NCI-H460 (cell line): Measurements from ENCODE around the gene ARMC8. TPM values are rescaled to one million over a fixed set of nuclear protein-coding genes. Genes with fewer than 3 reads are reported as not detected.

Experiments used
- DNase-seq: peaks from one replicate; pipeline ENCODE4 v3.0.0-alpha.2; 2016; ENCODE audit warnings: low read depth; ENCODE audit errors: extremely low read depth
- total RNA-seq: library from RNA; depleted of rRNA; stranded (reverse); fragments of >200 nt; shearing (Covaris generic); gene quantifications from 2 replicates; pipeline ENCODE4 v1.2.3, GENCODE V29; 2014; rRNA removed

Gene ARMC8
- total RNA-seq, 1 experiment from 2014 or later, result 18.4 TPM

DNA sequence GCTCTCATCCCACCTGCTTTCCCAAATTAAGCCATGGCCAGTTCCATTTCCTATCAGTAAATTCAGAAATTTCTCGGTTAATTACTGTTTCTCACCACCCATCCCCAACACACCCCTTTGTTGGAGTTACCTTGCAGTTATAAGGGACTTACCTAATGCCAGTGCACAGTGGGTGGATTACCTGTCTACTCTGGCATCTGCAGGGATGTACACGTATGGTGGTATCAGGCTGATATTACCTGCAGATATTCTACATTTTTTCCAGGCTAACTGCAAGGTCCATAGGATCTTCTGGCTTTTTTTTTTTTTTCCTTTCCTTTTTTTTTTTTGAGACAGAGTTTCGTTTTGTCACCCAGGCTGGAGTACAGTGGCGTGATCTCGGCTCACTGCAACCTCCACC, 153.4 kb downstream of the ARMC8 start:
- no peak for DNase-seq

- DNase-seq, result no peak
Measured at GRCh38 chr3:138344754-138345153, 157.7 kb downstream of the ARMC8 start.

Other genes with a start within 250 kb of the ARMC8 start
- gene CLDN18, start 177.1 kb upstream of the ARMC8 start, total RNA-seq, result not detected in 2 replicates
- gene DZIP1L, start 71.7 kb upstream of the ARMC8 start, total RNA-seq, result 2.5 and 4.7 TPM in 2 replicates
- gene A4GNT, start 54.9 kb upstream of the ARMC8 start, total RNA-seq, result not detected in 2 replicates
- gene DBR1, start 12.4 kb upstream of the ARMC8 start, total RNA-seq, result 14.0 and 14.8 TPM in 2 replicates
- gene NME9, start 142.6 kb downstream of the ARMC8 start, total RNA-seq, result not detected in 2 replicates
- 1.1 and 1.7 TPM in 2 replicates for gene MRAS, start 161.3 kb downstream of the ARMC8 start, total RNA-seq
- gene ESYT3, start 247.3 kb downstream of the ARMC8 start, total RNA-seq, result 1.5 and 2.6 TPM in 2 replicates